ENCODE results near the gene RASAL3. TPM values are rescaled to one million over a fixed set of nuclear protein-coding genes. Genes with fewer than 3 reads are reported as not detected.

The RASAL3 gene
- total and polyA plus RNA-seq, 2 of the 8 experiments (the other 6 are each of a cell fraction or from before 2014, with no cell fraction given), result 0.19 to 0.63 TPM

- CTCF ChIA-PET (ENCODE audit: partially characterized antibody), result interaction anchor here (1.3 to 1.8 kb wide), 3 partner anchors 10 to 295 kb away, joined by 3 to 8 read pairs (median 7); partner anchors contain the start of gene AKAP8L
- FAIRE-seq (no peak), DNase-seq (ENCODE audit: low read depth in 1 of 2, low spot score in 2 of 2) (peak in 1 of 2 experiments; percentile 67)
- TF ChIP-seq SP4 (IDR thresholded peaks at IDR 0.05; ENCODE audit: low read length) (no peak), JUN (IDR thresholded peaks at IDR 0.05; ENCODE audit: low read depth, low read length) (no peak), PHF8 (conservative IDR thresholded peaks at IDR 0.05; ENCODE audit: low read depth, low read length) (no peak), SP1 (IDR thresholded peaks at IDR 0.05; ENCODE audit: low read depth, low read length) (peak; percentile 75), RXRA (IDR thresholded peaks at IDR 0.05; ENCODE audit: insufficient read depth, low read depth, low read length) (0 out of 2 replicates have a peak, but pooled peaks have one; percentile 83), ZNF274 (IDR thresholded peaks at IDR 0.05; ENCODE audit: borderline replicate concordance, extremely low read depth, low read length) (no peak), KDM4A (IDR thresholded peaks at IDR 0.05; ENCODE audit: low read depth, low read length, severe bottlenecking) (peak; percentile 48)
Observed at GRCh38 chr19:15448778-15449619, 15.3 kb downstream of the RASAL3 start.

More at GRCh38 chr19:15448778-15449619, 15.3 kb downstream of the RASAL3 start:
- Histone ChIP-seq H4K20me1 (replicated peaks in 1 of 2; ENCODE audit: control insufficient read depth in 1 of 2, insufficient read depth in 2 of 2, low read length in 2 of 2) (peaks cover 0 to 1% of the 10 kb centered on the region in 2 experiments), H2BK15ac (ENCODE audit: low read length) (peak overlapping the region; percentile 92; the same call in 1 of the 2 replicates), H3K36me3 (ENCODE audit: control insufficient read depth in 2 of 4, insufficient read depth in 4 of 4, low read length in 3 of 4) (no peaks in the 10 kb centered on the region), H3K79me1 (ENCODE audit: low read depth, low read length) (no peaks in the 10 kb centered on the region), H3K79me2 (ENCODE audit: control insufficient read depth in 1 of 2, insufficient read depth in 2 of 2, low read length in 2 of 2) (no peaks in the 10 kb centered on the region), H3K4me1 (replicated peaks in 1 of 4; ENCODE audit: control insufficient read depth in 3 of 4, insufficient read depth in 4 of 4, low read length in 3 of 4) (peaks cover 0 to 14% (median 5%) of the 10 kb centered on the region in 4 experiments; a peak in 6 of 7 replicates), H2BK12ac (ENCODE audit: low read depth, low read length) (0 out of 2 replicates have a peak overlapping the region, but pooled peaks have one; percentile 75), H3K9me3 (ENCODE audit: insufficient read depth in 2 of 2, low read depth in 1 of 2, low read length in 1 of 2) (no peaks in the 10 kb centered on the region), H3K23ac (ENCODE audit: insufficient read length) (no peak overlapping the region), H2BK120ac (replicated peaks; ENCODE audit: low read depth, low read length) (no peak overlapping the region), H3K4ac (replicated peaks; ENCODE audit: insufficient read length, low read depth, low read length) (no peak overlapping the region), H3K9ac (replicated peaks in 1 of 4; ENCODE audit: extremely low read depth in 1 of 4, low read depth in 3 of 4, low read length in 3 of 4) (peak overlapping the region in 1 of 4 experiments; percentile 27; a peak in 1 of 7 replicates), H4K8ac (ENCODE audit: extremely low read depth, insufficient read depth, low read length) (no peak overlapping the region; the same call in none of the 2 replicates), H3K4me3 (ENCODE audit: extremely low read depth in 1 of 4, insufficient read depth in 2 of 4, low read depth in 3 of 4, low read length in 4 of 4) (peak overlapping the region; percentile 43 to 93 (median 50)), H3K14ac (ENCODE audit: insufficient read length) (no peak overlapping the region), H3K23me2 (ENCODE audit: low read depth, low read length) (peaks cover 22% of the 10 kb centered on the region; the same call in 1 of the 2 replicates), H3K4me2 (ENCODE audit: insufficient read depth in 1 of 2, low read depth in 2 of 2, low read length in 2 of 2) (peak overlapping the region; percentile 78 to 88), H2AFZ (ENCODE audit: low read length) (peak overlapping the region; percentile 60; the same call in 1 of the 2 replicates), H2AK5ac (ENCODE audit: low read depth, low read length) (0 out of 2 replicates have a peak overlapping the region, but pooled peaks have one; percentile 39), H3K56ac (replicated peaks; ENCODE audit: insufficient read length, low read depth, low read length) (peak overlapping the region; percentile 73), H3K18ac (ENCODE audit: extremely low read depth, low read length) (peak overlapping the region; percentile 62), H4K91ac (replicated peaks; ENCODE audit: insufficient read length, low read length) (no peak overlapping the region), H3K27me3 (replicated peaks in 1 of 4; ENCODE audit: control insufficient read depth in 3 of 4, extremely low read depth in 1 of 4, insufficient read depth in 3 of 4, low read length in 3 of 4) (peaks cover 2 to 13% (median 11%) of the 10 kb centered on the region in 4 experiments; a peak in 6 of 7 replicates), H4K5ac (ENCODE audit: insufficient read length, low read depth, low read length) (no peak overlapping the region), H2BK20ac (ENCODE audit: low read length) (no peak overlapping the region), H3K27ac (ENCODE audit: low read depth, low read length) (no peak overlapping the region), H2BK5ac (ENCODE audit: low read depth, low read length) (no peak overlapping the region; the same call in 1 of the 2 replicates)
- 5% methylated on average over 18 of the region's 43 CpGs; no CpG with 5 or more reads in 1 of the 2 experiments for WGBS, 2 experiments (ENCODE audit: extremely low coverage in 1 of 2, insufficient coverage in 1 of 2, insufficient read length in 1 of 2, insufficient replicate concordance in 2 of 2, low coverage in 1 of 2, low lambda C conversion rate in 2 of 2, missing lambda C conversion rate in 1 of 2)
- POLR2A ChIA-PET (ENCODE audit: partially characterized antibody), result interaction anchor here (1.1 to 2.6 kb wide), 7 partner anchors 12 to 73 kb away, joined by 3 to 15 read pairs (median 5); partner anchors contain the start of genes AKAP8 and AKAP8L

All from H1 (cell line).